ENCODE measurements around the gene HMCN1.

DNA sequence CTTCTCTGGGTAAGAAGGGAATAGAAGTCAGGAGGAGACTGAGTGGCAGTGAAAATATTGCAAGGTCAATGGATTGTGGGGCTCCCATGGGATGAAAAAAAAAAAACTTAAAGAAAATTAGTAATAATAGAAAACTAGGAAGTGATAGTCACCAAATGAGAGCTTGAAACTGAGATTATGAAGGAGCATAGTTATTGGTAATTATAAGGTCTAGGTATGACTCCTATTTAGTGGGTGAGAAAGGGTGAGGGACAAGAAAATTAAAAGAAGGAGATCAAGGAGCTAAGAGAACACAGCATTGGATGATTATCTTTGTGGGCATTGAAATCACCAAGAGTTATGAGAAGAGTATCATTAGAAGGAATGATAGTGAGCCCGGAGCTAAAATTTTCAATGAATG lies 339.5 kb downstream of the HMCN1 start:
- no peak for TF ChIP-seq POLR2A (IDR thresholded peaks at IDR 0.05)
- TF ChIP-seq, protein P1, sequence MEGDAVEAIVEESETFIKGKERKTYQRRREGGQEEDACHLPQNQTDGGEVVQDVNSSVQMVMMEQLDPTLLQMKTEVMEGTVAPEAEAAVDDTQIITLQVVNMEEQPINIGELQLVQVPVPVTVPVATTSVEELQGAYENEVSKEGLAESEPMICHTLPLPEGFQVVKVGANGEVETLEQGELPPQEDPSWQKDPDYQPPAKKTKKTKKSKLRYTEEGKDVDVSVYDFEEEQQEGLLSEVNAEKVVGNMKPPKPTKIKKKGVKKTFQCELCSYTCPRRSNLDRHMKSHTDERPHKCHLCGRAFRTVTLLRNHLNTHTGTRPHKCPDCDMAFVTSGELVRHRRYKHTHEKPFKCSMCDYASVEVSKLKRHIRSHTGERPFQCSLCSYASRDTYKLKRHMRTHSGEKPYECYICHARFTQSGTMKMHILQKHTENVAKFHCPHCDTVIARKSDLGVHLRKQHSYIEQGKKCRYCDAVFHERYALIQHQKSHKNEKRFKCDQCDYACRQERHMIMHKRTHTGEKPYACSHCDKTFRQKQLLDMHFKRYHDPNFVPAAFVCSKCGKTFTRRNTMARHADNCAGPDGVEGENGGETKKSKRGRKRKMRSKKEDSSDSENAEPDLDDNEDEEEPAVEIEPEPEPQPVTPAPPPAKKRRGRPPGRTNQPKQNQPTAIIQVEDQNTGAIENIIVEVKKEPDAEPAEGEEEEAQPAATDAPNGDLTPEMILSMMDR (IDR thresholded peaks at IDR 0.05), result no peak

Measured in lower leg skin (tissue), 3 donors.